ENCODE data around the gene FTCDNL1.

FTCDNL1 gene

DNA sequence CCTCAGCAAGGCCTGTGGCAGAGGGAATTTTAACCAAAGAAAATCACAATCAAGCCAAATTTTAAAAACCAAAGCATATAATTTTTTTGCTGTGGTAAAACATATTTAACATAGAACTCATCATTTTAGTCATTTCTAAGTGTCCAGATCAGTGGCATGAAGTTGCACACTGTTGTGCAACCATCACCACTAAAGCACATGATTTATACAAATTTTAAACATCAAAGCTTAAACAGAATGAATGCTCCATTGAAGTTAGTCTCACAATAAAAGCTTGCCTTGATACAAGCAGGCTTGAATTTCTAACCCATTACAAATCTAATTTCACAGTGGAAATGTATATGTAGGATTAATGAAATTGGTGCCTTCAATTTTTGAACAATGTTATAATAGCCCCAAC, 31.2 kb downstream of the FTCDNL1 start:
- TF ChIP-seq, protein P1, sequence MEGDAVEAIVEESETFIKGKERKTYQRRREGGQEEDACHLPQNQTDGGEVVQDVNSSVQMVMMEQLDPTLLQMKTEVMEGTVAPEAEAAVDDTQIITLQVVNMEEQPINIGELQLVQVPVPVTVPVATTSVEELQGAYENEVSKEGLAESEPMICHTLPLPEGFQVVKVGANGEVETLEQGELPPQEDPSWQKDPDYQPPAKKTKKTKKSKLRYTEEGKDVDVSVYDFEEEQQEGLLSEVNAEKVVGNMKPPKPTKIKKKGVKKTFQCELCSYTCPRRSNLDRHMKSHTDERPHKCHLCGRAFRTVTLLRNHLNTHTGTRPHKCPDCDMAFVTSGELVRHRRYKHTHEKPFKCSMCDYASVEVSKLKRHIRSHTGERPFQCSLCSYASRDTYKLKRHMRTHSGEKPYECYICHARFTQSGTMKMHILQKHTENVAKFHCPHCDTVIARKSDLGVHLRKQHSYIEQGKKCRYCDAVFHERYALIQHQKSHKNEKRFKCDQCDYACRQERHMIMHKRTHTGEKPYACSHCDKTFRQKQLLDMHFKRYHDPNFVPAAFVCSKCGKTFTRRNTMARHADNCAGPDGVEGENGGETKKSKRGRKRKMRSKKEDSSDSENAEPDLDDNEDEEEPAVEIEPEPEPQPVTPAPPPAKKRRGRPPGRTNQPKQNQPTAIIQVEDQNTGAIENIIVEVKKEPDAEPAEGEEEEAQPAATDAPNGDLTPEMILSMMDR (IDR thresholded peaks at IDR 0.05; ENCODE audit: low read depth, low read length): no peak
- no peak overlapping the region for H3K4me3 ChIP-seq (ENCODE audit: low read depth, low read length)

DNA sequence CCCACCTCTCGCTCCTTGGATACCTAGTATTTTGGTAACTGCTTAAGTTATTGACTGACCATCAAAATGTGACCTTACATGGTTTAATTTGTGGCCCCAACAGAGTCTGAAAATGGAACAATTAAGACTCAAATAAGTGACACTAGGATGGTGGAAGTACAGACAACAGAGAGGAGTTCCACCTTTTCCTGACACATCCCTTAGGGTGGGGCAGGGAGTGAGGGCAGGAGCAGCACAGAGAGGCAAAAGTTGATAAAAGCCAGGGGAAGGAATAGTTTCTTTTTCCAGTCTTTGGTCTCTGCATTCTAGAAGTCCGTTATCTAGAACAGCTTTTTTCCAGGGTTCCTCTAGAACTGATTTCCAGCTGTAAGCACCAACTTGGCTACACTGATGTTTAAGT, 32.2 kb downstream of the FTCDNL1 start:
- no peak overlapping the region for H3K4me3 ChIP-seq (ENCODE audit: low read depth, low read length)
- TF ChIP-seq, protein P1 (IDR thresholded peaks at IDR 0.05; ENCODE audit: low read depth, low read length): no peak

DNA sequence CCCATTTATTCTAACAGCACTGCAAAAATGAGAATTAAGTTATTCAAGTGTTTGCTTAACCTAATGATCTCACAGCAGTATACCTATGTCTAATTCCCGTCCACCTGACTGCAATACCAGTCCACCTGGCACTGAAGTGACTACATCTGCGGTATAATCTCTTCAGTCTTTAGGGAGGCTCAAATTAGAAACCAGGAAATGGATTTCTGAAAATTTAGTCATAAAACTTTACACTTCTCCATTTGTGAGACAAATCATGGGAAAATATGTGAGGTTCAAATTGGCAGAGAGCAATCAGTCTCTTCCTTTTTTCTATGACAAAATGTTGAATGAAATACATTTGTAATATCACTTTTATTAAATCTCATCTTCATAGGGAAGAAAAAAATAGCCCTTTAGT, 33.0 kb downstream of the FTCDNL1 start:
- TF ChIP-seq, protein P1 (IDR thresholded peaks at IDR 0.05; ENCODE audit: low read depth, low read length): no peak
- H3K4me3 ChIP-seq (ENCODE audit: low read depth, low read length): no peak overlapping the region

DNA sequence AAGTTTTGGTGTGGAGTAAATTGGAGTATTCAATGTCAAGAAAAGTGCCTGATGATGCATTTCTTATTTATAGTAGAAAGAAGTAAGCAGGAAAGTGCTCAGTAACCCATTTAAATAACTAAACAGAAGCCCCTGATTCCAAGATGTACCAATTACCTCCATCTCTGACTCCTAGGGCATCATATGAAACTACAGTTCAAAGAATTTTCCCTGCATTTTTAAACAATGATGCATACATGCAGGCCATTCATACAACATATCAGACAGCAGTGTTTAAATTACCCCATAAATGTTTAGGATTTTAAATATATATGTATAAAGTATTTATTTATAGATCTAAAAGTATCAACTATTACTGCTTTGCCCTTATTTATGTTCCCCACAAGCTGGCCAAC, 36.2 kb downstream of the FTCDNL1 start:
- TF ChIP-seq, protein P1 (IDR thresholded peaks at IDR 0.05; ENCODE audit: low read depth, low read length): no peak
- H3K4me3 ChIP-seq (ENCODE audit: low read depth, low read length): no peak overlapping the region

DNA sequence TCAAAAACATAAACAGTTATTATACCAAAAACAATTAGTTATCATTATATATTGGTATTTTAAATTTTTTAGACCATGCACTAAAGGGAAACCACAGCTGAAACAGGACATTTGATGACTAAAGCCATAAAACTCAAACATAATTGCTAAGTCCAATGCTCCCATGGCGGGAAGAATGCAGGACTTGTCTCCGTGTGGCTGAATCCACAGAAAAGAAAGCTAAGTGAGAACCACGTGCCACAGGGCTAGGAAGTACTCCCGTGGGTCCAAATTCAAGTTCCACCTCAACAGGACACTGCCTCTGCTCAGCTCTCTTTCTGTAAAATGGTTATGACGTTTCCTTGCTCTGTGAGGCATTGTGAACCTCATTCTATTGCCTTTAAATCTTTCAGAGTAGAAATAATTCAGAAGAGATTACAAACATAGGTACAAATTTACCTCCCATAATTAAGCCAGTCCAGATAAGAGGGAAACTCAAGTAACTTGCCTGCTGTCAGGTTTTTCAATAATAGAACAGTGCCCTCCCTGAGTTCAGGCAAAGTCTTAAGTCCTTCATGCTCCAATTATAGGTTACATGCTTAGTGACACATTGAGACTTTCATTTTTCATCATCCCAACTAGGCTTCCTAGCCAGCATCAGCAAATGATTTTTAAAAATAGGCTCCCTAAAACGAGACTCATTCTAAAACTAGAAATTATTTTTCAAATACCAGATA, 36.7 kb downstream of the FTCDNL1 start:
- H3K4me3 ChIP-seq (ENCODE audit: low read depth, low read length): no peak overlapping the region

DNA sequence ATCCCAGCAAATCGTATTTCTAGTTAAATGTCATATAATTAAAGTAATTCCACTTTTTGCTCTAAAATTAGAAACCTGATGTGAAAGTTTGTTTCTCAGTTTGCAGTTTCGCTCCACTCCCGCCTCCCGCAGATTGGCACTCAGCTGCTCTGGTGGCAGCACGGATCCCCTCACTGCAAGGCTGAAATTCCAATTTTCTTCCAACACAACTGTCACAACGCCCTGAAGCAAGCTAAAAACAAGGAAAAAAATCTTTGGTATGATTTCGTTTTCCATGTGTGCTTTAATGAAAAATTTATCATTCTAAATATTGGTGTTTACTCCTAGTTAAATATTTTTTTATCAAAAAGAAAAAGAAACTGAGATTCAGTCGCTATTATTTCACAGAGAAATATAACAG, 38.5 kb downstream of the FTCDNL1 start:
- TF ChIP-seq, protein P1 (IDR thresholded peaks at IDR 0.05; ENCODE audit: low read depth, low read length): no peak
- H3K4me3 ChIP-seq (ENCODE audit: low read depth, low read length): no peak overlapping the region

More for the DNA sequence above, 36.7 kb downstream of the FTCDNL1 start:
- TF ChIP-seq, protein P1 (IDR thresholded peaks at IDR 0.05; ENCODE audit: low read depth, low read length): no peak

DNA sequence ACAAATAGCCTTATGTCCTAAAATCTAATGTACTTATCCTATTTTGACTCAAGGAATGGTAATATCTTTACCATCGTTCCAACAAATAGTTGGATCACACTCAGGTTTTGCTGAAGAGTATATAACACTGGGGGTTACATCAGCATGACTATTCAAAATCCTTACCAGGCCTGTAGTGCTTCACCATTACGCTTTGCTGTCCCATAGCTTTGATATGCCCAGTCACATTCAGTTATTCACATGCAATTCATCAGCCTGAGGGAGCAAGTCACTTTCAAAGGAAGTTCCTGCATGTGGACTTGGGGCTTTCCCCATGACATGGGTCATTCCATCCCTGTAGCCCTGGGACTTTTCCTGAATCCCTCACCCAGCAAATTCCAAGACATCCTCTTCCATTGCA, 39.6 kb downstream of the FTCDNL1 start:
- H3K4me3 ChIP-seq (ENCODE audit: low read depth, low read length): no peak overlapping the region
- TF ChIP-seq, protein P1 (IDR thresholded peaks at IDR 0.05; ENCODE audit: low read depth, low read length): no peak
